VCaP (cell line): Measurements from ENCODE around the gene RAD51D.
A peak's percentile ranks its signal among the peaks of the same experiment; 100 is the strongest.

Experiments
- H3K27ac ChIP-seq: fragments of 450-650 bp; 2 replicates; pipeline ENCODE4 v1.5.1; 2017
- CTCF ChIP-seq: fragments of 450-650 bp; conservative IDR thresholded peaks from 2 replicates; pipeline ENCODE4 v1.5.1; 2017; ENCODE audit warnings: mild to moderate bottlenecking, moderate library complexity

RAD51D gene

GRCh38 chr17:35073991-35074627 is 45.6 kb downstream of the RAD51D start:
- no peak overlapping the region for H3K27ac ChIP-seq
- no peak for TF ChIP-seq CTCF

- H3K27ac ChIP-seq, result no peak overlapping the region
- no peak for TF ChIP-seq CTCF
These were observed 46.4 kb downstream of the RAD51D start for GRCh38 chr17:35073183-35073790.

- H3K27ac ChIP-seq, result no peak overlapping the region
- TF ChIP-seq CTCF, result no peak
These were observed 50.3 kb downstream of the RAD51D start for GRCh38 chr17:35069311-35069710.

GRCh38 chr17:35068249-35068648 is 51.4 kb downstream of the RAD51D start:
- no peak overlapping the region for H3K27ac ChIP-seq
- no peak for TF ChIP-seq CTCF

GRCh38 chr17:35065880-35066279 is 53.8 kb downstream of the RAD51D start:
- H3K27ac ChIP-seq, result no peak overlapping the region
- TF ChIP-seq CTCF, result no peak

GRCh38 chr17:35064516-35065215 is 55.0 kb downstream of the RAD51D start:
- no peak for TF ChIP-seq CTCF
- no peak overlapping the region for H3K27ac ChIP-seq

- peak within 1 kb of the TSS; percentile 40 for H3K27ac ChIP-seq
- peak; percentile 67 for TF ChIP-seq CTCF
These were observed 56.0 kb downstream of the RAD51D start, which contains the start of gene RFFL for GRCh38 chr17:35063514-35064223. Gene RFFL (minus strand): TSS chr17:35063707. CDS start chr17:35026553, 37,154 bp downstream.
